Chondrocyte (in vitro differentiated cells): ENCODE results near the gene ZSWIM9. TPM values are rescaled to one million over a fixed set of nuclear protein-coding genes. Genes with fewer than 3 reads are reported as not detected.

ENCODE experiments used
- DNase-seq: peaks from one replicate; pipeline ENCODE4 v3.0.0; 2021; ENCODE audit warnings: mixed read lengths, low spot score
- H3K27ac Mint-ChIP-seq: one replicate; pipeline ENCODE4 v1.8.0; 2021; ENCODE audit warnings: mild to moderate bottlenecking, moderate library complexity, mixed read lengths; ENCODE audit not compliant: unreplicated experiment
- H3K27me3 Mint-ChIP-seq: 2 replicates; pipeline ENCODE4 v1.8.0; 2021; ENCODE audit warnings: low read depth, mixed read lengths
- H3K36me3 Mint-ChIP-seq: 2 replicates; pipeline ENCODE4 v1.8.0; 2021; ENCODE audit warnings: low read depth, mixed read lengths
- H3K4me1 Mint-ChIP-seq: 2 replicates; pipeline ENCODE4 v1.8.0; 2021; ENCODE audit warnings: low read depth, mild to moderate bottlenecking, mixed read lengths
- H3K4me3 Mint-ChIP-seq: one replicate; pipeline ENCODE4 v1.8.0; 2021; ENCODE audit warnings: mild to moderate bottlenecking, moderate library complexity, mixed read lengths; ENCODE audit not compliant: unreplicated experiment
- H3K9me3 Mint-ChIP-seq: 2 replicates; pipeline ENCODE4 v1.8.0; 2021; ENCODE audit warnings: low read depth, mixed read lengths
- total RNA-seq: library from RNA; stranded (reverse); gene quantifications from 3 replicates; pipeline ENCODE4 v1.2.1, GENCODE V29; 2021
- TF ChIP-seq, protein P1 (sequence below): fragments of 200-600 bp; sonication (generic); IDR thresholded peaks from 2 replicates; pipeline ENCODE4 v1.5.0; 2021; ENCODE audit warnings: antibody characterized with exemption, mild to moderate bottlenecking, moderate library complexity

Gene ZSWIM9
- total RNA-seq, 1 donor from 2014 or later = 5.0 TPM

DNA sequence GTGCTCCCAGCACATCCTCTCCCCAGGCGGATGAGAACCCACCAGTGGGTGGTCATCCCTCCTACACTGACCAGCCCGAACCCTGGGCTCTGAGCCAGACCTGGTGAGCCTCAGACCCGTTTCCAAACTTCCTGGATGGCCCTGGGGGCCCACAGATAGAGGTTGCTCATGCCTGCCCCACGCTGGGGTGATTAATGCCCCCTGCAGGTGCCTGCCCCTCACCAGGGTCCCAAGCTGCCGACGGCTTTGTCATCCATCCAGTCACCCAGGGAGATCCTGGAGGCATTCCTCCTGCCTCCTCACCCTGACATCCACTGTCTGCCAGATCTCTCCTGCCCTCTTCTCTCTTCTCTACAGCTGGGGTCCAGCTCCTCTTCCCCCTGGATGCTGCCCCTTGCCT, 31.4 kb upstream of the ZSWIM9 start:
- DNase-seq = no peak
- no peak overlapping the region for H3K4me3 Mint-ChIP-seq

DNA sequence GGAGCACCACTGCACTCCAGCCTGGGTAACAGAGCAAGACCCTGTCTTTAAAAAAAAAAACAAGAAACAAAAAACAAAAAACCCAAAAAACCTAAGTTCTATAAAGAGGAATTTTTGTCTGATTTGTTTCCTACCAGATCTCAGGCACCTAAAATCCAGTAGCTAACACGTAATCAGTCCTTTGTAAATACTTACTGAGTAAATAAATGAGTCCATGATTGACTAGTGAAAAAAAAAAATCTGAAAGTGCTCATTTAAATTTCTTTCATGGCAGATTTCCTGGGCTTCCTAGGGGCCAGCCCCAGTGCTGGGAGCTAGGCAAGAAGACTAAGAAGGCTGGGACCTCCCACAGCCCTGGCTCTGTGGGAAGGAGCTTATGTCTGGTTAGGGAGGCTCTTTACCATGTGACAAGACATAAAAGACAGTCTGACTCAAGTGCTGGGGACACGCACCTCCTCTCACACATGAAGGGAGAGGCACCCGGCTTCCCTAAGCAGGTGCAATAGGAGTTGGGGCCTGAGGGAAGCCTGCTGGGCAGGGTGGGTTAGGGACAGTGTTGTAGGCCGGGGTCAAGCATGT, 22.8 kb upstream of the ZSWIM9 start:
- peaks cover 5% of the 10 kb centered on the region for H3K36me3 Mint-ChIP-seq
- H3K27ac Mint-ChIP-seq = no peak overlapping the region
- H3K27me3 Mint-ChIP-seq = no peaks in the 10 kb centered on the region

More for the DNA sequence above, 31.4 kb upstream of the ZSWIM9 start:
- H3K9me3 Mint-ChIP-seq = no peaks in the 10 kb centered on the region
- TF ChIP-seq, protein P1, sequence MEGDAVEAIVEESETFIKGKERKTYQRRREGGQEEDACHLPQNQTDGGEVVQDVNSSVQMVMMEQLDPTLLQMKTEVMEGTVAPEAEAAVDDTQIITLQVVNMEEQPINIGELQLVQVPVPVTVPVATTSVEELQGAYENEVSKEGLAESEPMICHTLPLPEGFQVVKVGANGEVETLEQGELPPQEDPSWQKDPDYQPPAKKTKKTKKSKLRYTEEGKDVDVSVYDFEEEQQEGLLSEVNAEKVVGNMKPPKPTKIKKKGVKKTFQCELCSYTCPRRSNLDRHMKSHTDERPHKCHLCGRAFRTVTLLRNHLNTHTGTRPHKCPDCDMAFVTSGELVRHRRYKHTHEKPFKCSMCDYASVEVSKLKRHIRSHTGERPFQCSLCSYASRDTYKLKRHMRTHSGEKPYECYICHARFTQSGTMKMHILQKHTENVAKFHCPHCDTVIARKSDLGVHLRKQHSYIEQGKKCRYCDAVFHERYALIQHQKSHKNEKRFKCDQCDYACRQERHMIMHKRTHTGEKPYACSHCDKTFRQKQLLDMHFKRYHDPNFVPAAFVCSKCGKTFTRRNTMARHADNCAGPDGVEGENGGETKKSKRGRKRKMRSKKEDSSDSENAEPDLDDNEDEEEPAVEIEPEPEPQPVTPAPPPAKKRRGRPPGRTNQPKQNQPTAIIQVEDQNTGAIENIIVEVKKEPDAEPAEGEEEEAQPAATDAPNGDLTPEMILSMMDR = no peak
- peaks cover under 1% of the 10 kb centered on the region for H3K36me3 Mint-ChIP-seq
- no peak overlapping the region for H3K27ac Mint-ChIP-seq
- no peaks in the 10 kb centered on the region for H3K27me3 Mint-ChIP-seq
- H3K4me1 Mint-ChIP-seq = no peaks in the 10 kb centered on the region

DNA sequence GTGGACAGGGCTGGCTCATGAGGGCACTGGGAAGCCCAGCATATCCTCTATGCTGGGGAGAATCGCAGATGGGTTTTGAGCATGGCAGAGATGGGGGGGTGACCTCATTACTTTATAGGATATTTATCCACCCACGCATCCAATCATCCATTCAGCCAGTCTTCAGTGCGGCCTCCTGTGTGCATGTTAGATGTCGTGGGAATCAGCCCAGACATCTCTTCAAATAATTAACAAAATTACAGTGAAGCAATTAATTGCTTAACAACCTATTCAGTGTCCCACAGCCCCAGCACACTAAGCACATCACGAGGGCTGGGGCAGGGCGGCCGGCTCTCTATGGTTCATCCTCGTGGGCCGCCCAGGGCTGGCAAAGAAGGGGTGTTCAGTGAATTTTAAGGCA, 21.9 kb upstream of the ZSWIM9 start:
- no peaks in the 10 kb centered on the region for H3K9me3 Mint-ChIP-seq
- no peak overlapping the region for H3K27ac Mint-ChIP-seq
- no peak overlapping the region for H3K4me3 Mint-ChIP-seq
- TF ChIP-seq, protein P1 = no peak
- DNase-seq = no peak
- H3K27me3 Mint-ChIP-seq = no peaks in the 10 kb centered on the region
- peaks cover 5% of the 10 kb centered on the region for H3K36me3 Mint-ChIP-seq
- H3K4me1 Mint-ChIP-seq = peaks cover 7% of the 10 kb centered on the region

More for the DNA sequence above, 22.8 kb upstream of the ZSWIM9 start:
- Mint-ChIP-seq H3K9me3 (no peaks in the 10 kb centered on the region), H3K4me3 (no peak overlapping the region), H3K4me1 (peaks cover 5% of the 10 kb centered on the region)
- no peak for DNase-seq
- TF ChIP-seq, protein P1 = no peak

DNA sequence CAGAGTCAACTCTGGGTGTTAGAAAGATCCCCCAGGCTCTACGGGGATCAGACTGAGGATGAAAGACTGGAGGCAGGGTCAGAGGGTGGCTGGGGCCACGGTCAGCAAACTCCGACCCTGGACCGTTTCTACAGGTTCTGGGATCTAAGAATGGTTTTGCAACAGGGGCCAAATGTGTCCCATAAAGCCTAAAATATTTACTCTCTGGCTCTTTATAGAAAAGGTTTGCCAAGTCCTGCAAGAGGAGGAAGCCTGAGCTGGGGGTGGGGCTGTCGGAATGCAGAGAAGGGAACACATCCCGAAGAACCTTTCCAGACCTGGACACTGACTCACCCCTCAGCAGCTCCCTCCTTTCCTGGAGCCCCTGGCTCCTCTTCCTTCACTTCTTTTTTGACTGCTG, 21.1 kb upstream of the ZSWIM9 start:
- Mint-ChIP-seq H3K27ac (no peak overlapping the region), H3K9me3 (no peaks in the 10 kb centered on the region), H3K27me3 (no peaks in the 10 kb centered on the region), H3K4me3 (no peak overlapping the region), H3K4me1 (peaks cover 7% of the 10 kb centered on the region), H3K36me3 (peaks cover 4% of the 10 kb centered on the region)
- no peak for DNase-seq
- TF ChIP-seq, protein P1 = no peak

DNA sequence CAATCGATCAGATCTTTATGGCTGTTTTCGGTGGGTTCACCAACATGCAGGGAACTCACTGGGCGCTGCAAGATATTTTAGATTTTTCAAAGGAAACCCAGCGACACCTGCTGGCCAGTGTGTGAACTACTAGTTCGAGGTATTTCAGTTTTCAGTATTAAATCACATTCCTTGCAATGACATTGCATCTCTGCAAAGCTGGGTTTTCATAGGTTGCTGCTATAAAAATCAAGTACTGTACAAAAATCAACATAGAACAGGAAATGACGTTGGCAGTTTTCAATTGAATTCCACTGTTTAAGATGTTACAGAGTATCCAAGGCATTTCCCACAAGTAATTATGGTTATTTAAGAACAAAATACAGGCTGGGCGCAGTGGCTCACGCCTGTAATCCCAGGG, 17.9 kb upstream of the ZSWIM9 start:
- DNase-seq = no peak
- Mint-ChIP-seq H3K4me3 (no peak overlapping the region), H3K4me1 (peaks cover 7% of the 10 kb centered on the region), H3K36me3 (peaks cover 7% of the 10 kb centered on the region), H3K9me3 (no peaks in the 10 kb centered on the region), H3K27ac (peak overlapping the region; percentile 91), H3K27me3 (no peaks in the 10 kb centered on the region)
- TF ChIP-seq, protein P1 = peak; percentile 93
